A673 (cell line): Measurements from ENCODE around the gene ARHGEF1.

Experiments used
- EZH2 ChIP-seq: fragments of 200-600 bp; sonication (generic); IDR thresholded peaks from 2 replicates; pipeline ENCODE4 v1.6.1; 2017; ENCODE audit warnings: borderline replicate concordance, low read depth, mild to moderate bottlenecking, mixed read lengths, antibody characterized with exemption, low read length; ENCODE audit not compliant: poor library complexity, severe bottlenecking
- TF ChIP-seq, protein P1 (sequence below): fragments of 300-800, 200-600 bp; sonication (generic); conservative IDR thresholded peaks from 2 replicates; pipeline ENCODE4 v1.5.1; 2017; ENCODE audit warnings: low read depth, mild to moderate bottlenecking, antibody characterized with exemption, low read length, moderate library complexity, mixed read lengths

DNA sequence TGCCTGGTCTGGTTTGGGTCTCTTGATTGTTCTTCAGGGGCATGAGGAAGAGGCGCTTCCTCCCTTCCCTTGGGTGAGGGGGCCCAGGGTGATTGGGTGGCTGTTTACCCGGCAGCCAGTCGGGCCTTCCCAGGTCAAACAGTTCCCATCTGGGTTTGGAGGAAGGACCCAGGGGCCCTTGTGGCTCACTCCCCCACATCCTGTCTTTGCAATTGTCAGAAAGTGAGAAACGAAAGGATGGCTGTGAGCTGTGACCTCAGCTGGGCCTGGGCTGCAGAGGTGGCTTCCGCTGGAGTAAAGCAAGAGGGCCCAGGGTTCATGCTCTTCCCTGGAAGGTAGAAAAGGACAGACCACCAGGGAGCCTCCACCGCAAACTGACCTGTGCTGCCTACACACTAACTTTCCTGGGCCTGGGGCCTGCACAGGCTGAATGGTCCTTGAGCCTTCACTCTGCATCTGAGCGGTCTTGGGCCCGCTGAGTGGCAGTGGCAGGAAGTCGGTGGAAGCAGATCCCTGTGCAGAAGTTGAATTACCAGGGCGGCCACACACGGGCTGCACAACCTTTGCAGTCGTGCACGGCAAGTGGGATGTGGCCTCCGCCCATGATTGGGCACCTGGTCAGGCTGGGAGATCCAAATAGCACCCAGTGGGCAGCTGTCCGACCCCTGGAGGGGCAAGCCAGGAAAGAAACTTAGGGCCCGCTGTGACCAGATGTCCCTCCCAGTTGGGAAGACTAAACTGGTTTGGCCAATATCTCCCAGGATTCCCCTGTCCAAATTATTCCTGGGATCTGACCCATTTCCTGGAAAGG, 11.2 kb upstream of the ARHGEF1 start:
- TF ChIP-seq, protein P1, sequence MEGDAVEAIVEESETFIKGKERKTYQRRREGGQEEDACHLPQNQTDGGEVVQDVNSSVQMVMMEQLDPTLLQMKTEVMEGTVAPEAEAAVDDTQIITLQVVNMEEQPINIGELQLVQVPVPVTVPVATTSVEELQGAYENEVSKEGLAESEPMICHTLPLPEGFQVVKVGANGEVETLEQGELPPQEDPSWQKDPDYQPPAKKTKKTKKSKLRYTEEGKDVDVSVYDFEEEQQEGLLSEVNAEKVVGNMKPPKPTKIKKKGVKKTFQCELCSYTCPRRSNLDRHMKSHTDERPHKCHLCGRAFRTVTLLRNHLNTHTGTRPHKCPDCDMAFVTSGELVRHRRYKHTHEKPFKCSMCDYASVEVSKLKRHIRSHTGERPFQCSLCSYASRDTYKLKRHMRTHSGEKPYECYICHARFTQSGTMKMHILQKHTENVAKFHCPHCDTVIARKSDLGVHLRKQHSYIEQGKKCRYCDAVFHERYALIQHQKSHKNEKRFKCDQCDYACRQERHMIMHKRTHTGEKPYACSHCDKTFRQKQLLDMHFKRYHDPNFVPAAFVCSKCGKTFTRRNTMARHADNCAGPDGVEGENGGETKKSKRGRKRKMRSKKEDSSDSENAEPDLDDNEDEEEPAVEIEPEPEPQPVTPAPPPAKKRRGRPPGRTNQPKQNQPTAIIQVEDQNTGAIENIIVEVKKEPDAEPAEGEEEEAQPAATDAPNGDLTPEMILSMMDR = no peak
- TF ChIP-seq EZH2 = no peak
